ENCODE measurements around the gene ERMAP.

DNA sequence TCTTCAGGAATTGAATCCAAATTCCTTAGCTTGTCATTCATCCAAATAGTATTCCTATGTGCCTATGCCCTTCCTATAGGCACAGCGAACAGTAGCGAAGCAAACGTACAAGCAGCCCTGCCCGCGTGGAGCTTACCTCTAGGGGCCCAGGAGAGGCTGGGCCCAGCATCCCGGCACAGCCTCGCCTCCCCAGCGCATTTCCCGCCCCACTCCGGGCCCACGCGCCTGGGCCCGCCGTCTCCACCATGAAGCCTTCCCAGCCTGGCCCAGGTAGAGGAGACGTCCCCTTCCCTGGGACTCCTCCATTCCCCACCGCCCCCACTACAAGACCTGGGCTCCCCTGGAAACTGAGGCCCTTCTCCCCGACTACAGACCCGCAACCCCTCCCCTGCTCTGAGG, 32.4 kb upstream of the ERMAP start:
- TF ChIP-seq FOXP2 (optimal IDR thresholded peaks at IDR 0.05; ENCODE audit: borderline replicate concordance, extremely low read depth, extremely low read length, insufficient read depth) (no peak), POLR2AphosphoS5 (IDR thresholded peaks at IDR 0.05; ENCODE audit: low read depth, low read length) (no peak), TAF1 (IDR thresholded peaks at IDR 0.05; ENCODE audit: borderline replicate concordance, insufficient read depth, low read length) (no peak), SIN3A (IDR thresholded peaks at IDR 0.05; ENCODE audit: borderline replicate concordance, insufficient read depth, low read length) (no peak)
- TF ChIP-seq, protein P1, sequence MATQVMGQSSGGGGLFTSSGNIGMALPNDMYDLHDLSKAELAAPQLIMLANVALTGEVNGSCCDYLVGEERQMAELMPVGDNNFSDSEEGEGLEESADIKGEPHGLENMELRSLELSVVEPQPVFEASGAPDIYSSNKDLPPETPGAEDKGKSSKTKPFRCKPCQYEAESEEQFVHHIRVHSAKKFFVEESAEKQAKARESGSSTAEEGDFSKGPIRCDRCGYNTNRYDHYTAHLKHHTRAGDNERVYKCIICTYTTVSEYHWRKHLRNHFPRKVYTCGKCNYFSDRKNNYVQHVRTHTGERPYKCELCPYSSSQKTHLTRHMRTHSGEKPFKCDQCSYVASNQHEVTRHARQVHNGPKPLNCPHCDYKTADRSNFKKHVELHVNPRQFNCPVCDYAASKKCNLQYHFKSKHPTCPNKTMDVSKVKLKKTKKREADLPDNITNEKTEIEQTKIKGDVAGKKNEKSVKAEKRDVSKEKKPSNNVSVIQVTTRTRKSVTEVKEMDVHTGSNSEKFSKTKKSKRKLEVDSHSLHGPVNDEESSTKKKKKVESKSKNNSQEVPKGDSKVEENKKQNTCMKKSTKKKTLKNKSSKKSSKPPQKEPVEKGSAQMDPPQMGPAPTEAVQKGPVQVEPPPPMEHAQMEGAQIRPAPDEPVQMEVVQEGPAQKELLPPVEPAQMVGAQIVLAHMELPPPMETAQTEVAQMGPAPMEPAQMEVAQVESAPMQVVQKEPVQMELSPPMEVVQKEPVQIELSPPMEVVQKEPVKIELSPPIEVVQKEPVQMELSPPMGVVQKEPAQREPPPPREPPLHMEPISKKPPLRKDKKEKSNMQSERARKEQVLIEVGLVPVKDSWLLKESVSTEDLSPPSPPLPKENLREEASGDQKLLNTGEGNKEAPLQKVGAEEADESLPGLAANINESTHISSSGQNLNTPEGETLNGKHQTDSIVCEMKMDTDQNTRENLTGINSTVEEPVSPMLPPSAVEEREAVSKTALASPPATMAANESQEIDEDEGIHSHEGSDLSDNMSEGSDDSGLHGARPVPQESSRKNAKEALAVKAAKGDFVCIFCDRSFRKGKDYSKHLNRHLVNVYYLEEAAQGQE (IDR thresholded peaks at IDR 0.05; ENCODE audit: insufficient read depth in 1 of 2, low read depth in 2 of 2, low read length in 2 of 2): no peak

Data from PFSK-1 (cell line).